ENCODE results near the gene SRMS.

SRMS gene

GRCh38 chr20:63567136-63567385 lies 19.5 kb upstream of the SRMS start:
- Histone ChIP-seq H3K27ac (ENCODE audit: low read depth, low read length) (no peak overlapping the region), H3K9me3 (ENCODE audit: insufficient read depth, low read length) (no peaks in the 10 kb centered on the region), H3K27me3 (ENCODE audit: low read length) (no peaks in the 10 kb centered on the region), H3K79me2 (ENCODE audit: insufficient read depth, low read length) (no peaks in the 10 kb centered on the region), H2AFZ (ENCODE audit: low read depth, low read length, severe bottlenecking) (no peak overlapping the region), H3K4me2 (ENCODE audit: low read depth, low read length, poor library complexity, severe bottlenecking) (no peak overlapping the region), H3F3A (ENCODE audit: insufficient read depth) (no peaks in the 10 kb centered on the region), H3K36me3 (ENCODE audit: low read length) (no peaks in the 10 kb centered on the region), H3K9ac (ENCODE audit: low read length) (no peak overlapping the region), H4K20me1 (ENCODE audit: low read depth, low read length) (no peaks in the 10 kb centered on the region), H3K9me2 (replicated peaks; ENCODE audit: insufficient read depth, low read length) (no peaks in the 10 kb centered on the region), H3K4me3 (ENCODE audit: insufficient read depth, low read length, poor library complexity, severe bottlenecking) (no peak overlapping the region)
- TF ChIP-seq CTCF (IDR thresholded peaks at IDR 0.05; ENCODE audit: insufficient read depth, low read length, poor library complexity, severe bottlenecking), result no peak
- no peak for TF ChIP-seq EZH2phosphoT487 (conservative IDR thresholded peaks at IDR 0.05; ENCODE audit: low read length)

GRCh38 chr20:63566395-63567135 lies 19.0 kb upstream of the SRMS start:
- no peak overlapping the region for H3K4me3 ChIP-seq (ENCODE audit: insufficient read depth, low read length, poor library complexity, severe bottlenecking)
- H3F3A ChIP-seq (ENCODE audit: insufficient read depth), result no peaks in the 10 kb centered on the region
- no peaks in the 10 kb centered on the region for H3K79me2 ChIP-seq (ENCODE audit: insufficient read depth, low read length)
- H3K27me3 ChIP-seq (ENCODE audit: low read length), result no peaks in the 10 kb centered on the region
- no peak for TF ChIP-seq EZH2phosphoT487 (conservative IDR thresholded peaks at IDR 0.05; ENCODE audit: low read length)
- no peak for TF ChIP-seq CTCF (IDR thresholded peaks at IDR 0.05; ENCODE audit: insufficient read depth, low read length, poor library complexity, severe bottlenecking)
- H3K4me2 ChIP-seq (ENCODE audit: low read depth, low read length, poor library complexity, severe bottlenecking), result no peak overlapping the region
- H2AFZ ChIP-seq (ENCODE audit: low read depth, low read length, severe bottlenecking), result no peak overlapping the region
- no peaks in the 10 kb centered on the region for H3K9me2 ChIP-seq (replicated peaks; ENCODE audit: insufficient read depth, low read length)
- H3K36me3 ChIP-seq (ENCODE audit: low read length), result no peaks in the 10 kb centered on the region
- H3K9ac ChIP-seq (ENCODE audit: low read length), result no peak overlapping the region
- H3K27ac ChIP-seq (ENCODE audit: low read depth, low read length), result no peak overlapping the region
- no peaks in the 10 kb centered on the region for H4K20me1 ChIP-seq (ENCODE audit: low read depth, low read length)
- H3K9me3 ChIP-seq (ENCODE audit: insufficient read depth, low read length), result no peaks in the 10 kb centered on the region

- Histone ChIP-seq H4K20me1 (ENCODE audit: low read depth, low read length) (no peaks in the 10 kb centered on the region), H2AFZ (ENCODE audit: low read depth, low read length, severe bottlenecking) (no peak overlapping the region), H3K27ac (ENCODE audit: low read depth, low read length) (no peak overlapping the region), H3K79me2 (ENCODE audit: insufficient read depth, low read length) (no peaks in the 10 kb centered on the region), H3F3A (ENCODE audit: insufficient read depth) (no peaks in the 10 kb centered on the region), H3K9me3 (ENCODE audit: insufficient read depth, low read length) (no peaks in the 10 kb centered on the region), H3K27me3 (ENCODE audit: low read length) (no peaks in the 10 kb centered on the region), H3K36me3 (ENCODE audit: low read length) (no peaks in the 10 kb centered on the region), H3K9me2 (replicated peaks; ENCODE audit: insufficient read depth, low read length) (no peaks in the 10 kb centered on the region), H3K4me3 (ENCODE audit: insufficient read depth, low read length, poor library complexity, severe bottlenecking) (no peak overlapping the region), H3K9ac (ENCODE audit: low read length) (no peak overlapping the region), H3K4me2 (ENCODE audit: low read depth, low read length, poor library complexity, severe bottlenecking) (no peak overlapping the region)
- TF ChIP-seq CTCF (IDR thresholded peaks at IDR 0.05; ENCODE audit: insufficient read depth, low read length, poor library complexity, severe bottlenecking), result no peak
- TF ChIP-seq EZH2phosphoT487 (conservative IDR thresholded peaks at IDR 0.05; ENCODE audit: low read length), result no peak
Measured at GRCh38 chr20:63565699-63566335, 18.3 kb upstream of the SRMS start.

Data from SU-DHL-6 (cell line).